ENCODE results near the gene DNAL4. TPM values are rescaled to one million over a fixed set of nuclear protein-coding genes. Genes with fewer than 3 reads are reported as not detected.

DNAL4 gene
- total RNA-seq, 1 donor from 2014 or later: 14.6 TPM

DNA sequence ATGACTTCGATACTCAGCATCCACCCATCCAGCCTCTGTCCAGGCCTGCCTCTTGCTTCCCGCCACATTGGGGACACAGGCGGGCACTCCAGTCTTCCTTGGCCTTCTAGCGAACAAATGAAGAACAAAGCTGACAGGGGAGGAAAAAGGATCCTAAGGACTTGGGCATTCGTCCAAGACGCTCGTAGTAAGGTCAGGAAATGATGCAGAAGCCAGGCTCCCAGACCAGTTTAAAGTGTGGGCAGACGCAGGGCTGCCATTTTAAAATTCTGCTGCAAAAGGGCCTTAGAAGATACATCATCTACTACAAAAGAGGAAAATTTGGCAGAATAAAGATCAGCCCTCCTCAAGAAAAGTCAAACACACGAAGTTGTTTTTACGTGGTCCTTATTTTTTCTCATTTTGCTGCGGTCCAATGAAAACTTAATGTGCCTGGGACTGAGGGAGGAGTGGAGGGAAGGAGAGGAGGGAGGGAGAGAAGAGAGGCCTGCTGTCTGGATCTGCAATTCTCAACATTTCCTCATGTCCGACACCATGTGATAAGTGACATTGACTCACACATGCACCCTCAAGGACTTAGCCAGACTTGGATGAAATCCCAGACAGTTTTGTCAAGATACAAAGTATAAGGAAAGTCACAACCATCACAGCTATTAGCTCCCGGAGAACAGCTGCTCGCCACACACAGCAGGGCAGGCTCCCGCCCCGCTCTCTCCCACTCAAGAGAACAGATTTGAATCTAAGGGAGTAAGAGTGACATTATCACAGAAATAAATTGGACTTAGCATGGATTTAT, 5.7 kb downstream of the DNAL4 start:
- peak; percentile 33 for DNase-seq (ENCODE audit: extremely low read depth, low read depth, low spot score)

DNA sequence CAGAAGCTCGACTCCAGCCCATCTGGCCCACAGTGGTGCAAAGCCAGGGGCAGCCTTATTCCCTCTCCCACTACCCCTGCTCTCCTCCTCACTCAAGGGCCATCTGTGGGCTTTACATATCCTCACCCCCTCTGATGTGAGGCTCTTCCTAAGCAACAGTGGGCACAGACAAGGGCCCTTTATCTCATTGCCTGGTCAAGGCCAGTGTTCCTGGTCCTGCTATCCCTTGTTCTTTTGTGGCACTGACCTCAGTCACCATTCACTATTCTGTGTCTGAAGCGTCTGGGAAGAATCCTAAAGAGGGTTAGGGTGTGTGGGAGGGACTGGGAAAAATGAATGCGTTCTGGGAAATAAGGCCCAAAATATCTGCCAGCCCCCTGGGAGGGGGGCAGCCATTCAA, 7.3 kb downstream of the DNAL4 start:
- DNase-seq (ENCODE audit: extremely low read depth, low read depth, low spot score): no peak

DNA sequence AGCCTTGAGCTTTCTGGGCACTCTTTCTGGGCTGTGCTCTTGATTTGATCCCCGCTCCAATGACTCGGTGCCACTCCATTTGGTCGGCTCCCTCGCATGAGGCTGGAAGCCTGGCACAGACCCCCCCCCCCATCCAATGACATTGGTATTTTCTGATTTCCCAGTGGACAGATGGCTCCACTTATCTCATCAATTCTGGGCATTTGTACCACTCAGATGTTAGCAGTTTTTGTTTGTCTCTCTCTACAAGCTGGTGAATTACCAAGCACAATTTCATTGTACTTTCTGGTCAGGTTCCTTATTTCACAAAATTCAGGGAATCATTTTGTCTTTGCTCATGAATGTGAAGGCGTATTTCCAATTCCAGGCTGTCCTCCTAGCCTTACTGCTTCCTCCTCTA, 9.1 kb downstream of the DNAL4 start:
- no peak for DNase-seq (ENCODE audit: extremely low read depth, low read depth, low spot score)

DNA sequence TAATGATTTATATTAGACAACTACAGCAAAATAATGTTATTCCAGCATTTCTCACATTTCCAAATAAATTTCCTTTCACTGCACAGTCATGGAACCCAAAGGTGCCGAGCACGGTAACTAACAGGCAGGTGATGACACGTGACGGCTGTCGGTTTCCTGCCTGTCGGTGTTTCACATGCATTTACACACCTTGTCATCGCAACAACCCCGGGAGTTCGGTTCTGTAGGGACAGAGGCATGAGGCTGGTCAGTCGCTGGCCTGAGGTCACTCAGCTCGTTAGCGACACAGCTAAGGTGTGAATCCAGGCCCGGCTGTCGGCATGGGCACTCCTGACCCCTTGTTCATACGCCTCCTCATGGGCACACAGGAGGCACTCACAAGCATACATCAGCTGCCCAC, 9.9 kb downstream of the DNAL4 start:
- no peak for DNase-seq (ENCODE audit: extremely low read depth, low read depth, low spot score)

DNA sequence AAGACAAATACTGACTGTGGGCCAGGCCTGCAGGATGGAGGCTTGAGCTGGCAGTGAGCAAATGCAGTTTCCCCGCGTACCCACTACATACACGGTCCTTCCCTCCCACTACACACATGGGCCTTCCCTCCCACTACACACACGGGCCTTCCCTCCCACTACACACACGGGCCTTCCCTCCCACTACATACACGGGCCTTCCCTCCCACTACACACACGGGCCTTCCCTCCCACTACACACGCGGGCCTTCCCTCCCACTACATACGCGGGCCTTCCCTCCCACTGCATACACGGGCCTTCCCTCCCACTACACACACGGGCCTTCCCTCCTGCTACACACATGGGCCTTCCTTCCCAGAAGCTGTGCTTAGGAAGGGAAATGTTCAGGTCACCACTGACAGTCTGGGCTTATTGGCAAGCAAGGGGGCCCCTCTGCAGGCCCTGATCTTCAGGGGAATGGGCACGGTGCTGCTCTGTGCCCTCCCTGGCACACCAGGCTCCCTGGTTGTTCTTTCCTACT, 10.8 kb downstream of the DNAL4 start:
- no peak for DNase-seq (ENCODE audit: extremely low read depth, low read depth, low spot score)

DNA sequence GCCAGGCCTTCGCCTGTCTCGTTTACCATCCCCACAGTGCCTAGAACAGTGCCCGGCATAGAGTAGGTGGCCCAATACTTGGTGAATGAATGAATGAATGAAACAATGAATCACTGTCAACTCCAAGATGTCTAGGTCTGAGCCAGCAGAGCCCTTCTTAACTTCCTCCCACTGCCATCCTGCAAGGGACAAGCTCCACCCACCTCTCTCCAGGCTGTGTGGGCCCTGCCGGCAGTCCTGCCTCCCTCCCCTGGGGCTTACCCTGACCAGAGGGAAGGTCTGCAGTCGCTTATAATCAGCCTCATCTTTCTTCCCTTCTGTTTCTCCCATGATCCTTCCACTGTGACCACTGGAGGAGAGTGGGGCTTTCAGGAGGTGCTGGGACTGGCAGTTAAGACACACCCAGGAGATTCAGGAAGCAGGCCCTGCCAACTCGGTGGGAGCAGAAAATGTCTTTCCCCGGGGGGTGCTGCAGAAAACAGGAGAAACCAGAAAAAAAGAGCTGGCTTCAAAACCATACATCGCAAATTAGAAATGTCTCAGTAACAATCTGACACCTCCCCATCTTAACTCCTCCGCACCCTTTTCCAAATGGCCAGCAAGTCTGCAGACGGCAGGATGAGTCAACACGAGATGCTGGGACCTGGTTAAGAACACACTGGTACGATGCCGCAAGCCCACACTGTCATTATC, 11.4 kb downstream of the DNAL4 start:
- DNase-seq (ENCODE audit: extremely low read depth, low read depth, low spot score): no peak

DNA sequence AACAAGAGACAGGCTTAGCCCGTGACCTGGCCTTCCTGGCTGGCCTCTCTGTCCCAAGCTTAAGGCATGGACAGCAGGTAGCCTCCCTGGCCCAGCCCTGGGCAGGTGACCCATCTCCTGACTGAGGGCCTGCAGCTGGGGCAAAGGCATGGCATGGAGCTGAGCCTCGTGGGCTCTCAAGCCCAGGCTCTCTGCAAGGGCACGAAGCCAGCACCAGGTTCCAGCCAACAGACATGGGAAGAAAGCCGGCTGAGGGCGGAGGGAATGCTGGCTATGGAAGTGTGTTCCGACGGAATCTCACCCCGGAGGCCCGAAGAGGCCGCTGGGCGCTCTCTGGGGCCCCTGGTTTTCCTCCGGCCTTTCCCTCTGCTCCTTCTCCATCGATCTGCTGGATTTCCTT, 12.9 kb downstream of the DNAL4 start:
- no peak for DNase-seq (ENCODE audit: extremely low read depth, low read depth, low spot score)

DNA sequence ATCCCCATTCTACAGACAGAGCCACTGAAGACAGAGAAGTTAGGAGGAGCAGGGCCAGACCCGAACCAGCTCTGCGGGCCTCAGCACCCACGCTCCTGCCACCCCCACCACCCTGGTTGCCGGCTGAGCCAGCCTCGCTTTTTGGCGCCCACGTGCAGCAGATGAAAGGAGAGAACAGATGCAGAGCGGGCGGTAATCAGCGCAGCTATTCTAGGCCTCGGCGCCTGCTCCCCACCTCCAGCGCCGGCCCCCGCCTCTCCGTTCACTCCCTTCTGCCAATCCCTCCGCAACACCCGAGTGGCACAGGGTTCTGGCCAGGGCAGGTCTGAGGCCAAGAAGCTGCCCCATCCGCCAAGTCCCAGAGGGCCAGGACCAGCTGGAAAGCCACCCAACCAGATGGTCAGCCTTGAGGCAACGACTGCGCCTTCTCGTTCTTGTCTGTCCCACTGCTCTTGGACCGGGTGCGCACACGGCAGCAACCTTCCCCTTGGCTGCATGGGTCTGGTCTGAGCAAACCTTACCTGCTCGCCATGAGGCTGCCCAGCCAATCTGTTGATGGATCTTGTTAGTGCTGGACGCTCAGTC, 16.8 kb downstream of the DNAL4 start:
- DNase-seq (ENCODE audit: extremely low read depth, low read depth, low spot score): no peak

DNA sequence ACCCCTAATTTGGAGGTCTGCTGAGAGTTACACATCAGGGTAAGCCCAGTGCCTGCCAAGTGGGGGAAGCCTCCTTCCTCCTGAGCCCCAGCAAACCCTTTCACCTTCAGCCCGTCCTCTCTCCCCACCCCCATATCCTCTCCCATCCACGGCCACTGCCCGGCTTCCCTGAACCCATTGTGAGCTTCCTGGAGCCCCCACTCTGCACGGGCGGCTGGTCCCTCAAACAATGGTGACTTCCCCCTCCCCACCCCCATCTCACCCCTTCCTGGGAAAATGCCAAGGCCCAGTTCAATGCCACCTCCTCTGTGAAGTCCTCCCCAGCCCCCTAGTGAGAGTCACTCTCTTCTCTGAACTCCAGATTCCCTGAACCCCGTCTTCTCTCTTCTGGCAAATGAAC, 17.9 kb downstream of the DNAL4 start:
- no peak for DNase-seq (ENCODE audit: extremely low read depth, low read depth, low spot score)

DNA sequence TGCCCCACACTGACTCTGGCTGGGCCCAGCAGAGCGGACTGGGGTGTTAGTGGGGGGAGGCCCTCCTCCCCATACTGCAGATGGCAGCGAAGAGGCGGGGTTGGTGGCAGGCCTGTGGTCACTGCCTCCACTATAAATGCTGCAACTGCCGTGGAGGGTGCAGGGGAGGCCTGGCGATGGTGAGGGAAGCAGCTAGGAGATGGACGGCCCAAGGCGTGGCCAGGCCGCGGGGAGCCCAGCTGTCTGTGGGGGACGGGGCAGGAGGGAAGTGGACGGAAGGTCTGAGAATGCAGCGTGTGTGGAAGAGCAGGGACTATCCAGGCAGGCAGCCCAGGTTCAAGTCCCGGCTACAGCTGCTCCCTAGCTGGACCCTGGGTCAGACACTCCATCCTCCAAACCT, 18.3 kb downstream of the DNAL4 start:
- DNase-seq (ENCODE audit: extremely low read depth, low read depth, low spot score): no peak

DNA sequence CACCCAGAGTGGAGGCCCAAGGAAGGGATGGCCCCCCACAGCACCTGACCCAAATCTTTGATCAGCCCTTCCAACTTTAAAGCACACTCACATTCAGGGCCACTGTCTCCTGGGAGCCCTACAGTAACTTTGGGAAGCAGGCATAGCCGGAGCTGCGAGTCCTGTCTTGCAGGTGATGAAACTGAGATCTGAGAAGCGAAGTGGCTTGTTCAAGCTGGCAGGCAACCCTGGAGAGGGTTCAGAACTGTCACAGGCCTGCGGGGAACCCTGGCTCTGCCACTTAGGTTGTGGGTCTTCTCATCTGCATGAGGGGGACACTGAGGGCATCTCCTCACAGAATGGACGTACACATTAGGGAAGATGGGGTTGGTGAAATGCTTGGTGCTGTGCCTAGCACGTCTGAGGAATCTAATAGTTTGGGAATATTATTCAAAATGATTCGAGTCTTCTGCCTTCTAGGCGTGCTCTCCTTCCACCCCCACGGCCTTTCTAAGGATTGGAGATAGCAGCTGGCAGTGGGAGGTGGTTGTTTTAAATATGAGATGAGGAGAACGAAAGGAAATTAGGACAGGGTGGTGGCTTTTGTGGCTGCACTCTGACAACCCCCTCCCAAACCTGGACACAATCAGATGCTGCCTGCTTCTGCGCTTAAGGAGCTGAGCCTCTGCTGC, 19.3 kb downstream of the DNAL4 start:
- DNase-seq (ENCODE audit: extremely low read depth, low read depth, low spot score): no peak

DNA sequence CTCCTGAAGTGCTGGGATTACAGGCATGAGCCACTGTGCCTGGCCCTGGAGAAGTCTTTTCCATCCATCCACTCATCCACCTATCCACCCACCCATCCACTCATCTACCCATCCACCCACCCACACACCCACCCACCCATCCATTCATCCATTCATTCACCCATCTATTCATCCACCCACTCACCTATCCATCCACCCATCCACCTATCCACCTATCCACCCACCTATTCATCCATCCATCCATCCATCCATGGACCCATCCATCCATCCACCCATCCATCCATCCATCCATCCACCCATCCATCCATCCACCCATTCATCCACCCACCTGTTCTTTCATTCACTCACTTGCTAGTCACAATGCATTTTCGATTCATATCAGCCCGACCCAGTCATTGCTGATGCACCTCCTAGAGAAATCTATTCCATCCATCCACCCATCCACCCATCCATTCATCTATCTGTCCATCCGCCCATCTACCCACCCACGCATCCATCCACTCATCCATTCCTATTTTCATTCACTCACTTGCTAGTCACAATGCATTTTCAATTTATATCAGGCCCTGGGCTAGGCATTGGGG, 20.5 kb downstream of the DNAL4 start:
- no peak for DNase-seq (ENCODE audit: extremely low read depth, low read depth, low spot score)

DNA sequence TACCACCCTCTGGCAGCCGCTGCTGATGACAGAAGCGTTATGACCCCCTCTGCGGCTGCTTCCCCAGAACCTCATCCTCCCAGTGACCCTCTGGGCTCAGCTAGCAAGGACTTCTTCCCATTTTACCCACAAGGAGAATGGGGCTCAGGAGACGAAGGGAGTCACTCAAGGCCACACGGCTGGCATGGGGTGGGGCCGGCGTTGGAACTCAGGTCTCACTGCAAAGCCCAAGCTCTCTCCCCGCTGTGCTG, 21.4 kb downstream of the DNAL4 start:
- DNase-seq (ENCODE audit: extremely low read depth, low read depth, low spot score): no peak

DNA sequence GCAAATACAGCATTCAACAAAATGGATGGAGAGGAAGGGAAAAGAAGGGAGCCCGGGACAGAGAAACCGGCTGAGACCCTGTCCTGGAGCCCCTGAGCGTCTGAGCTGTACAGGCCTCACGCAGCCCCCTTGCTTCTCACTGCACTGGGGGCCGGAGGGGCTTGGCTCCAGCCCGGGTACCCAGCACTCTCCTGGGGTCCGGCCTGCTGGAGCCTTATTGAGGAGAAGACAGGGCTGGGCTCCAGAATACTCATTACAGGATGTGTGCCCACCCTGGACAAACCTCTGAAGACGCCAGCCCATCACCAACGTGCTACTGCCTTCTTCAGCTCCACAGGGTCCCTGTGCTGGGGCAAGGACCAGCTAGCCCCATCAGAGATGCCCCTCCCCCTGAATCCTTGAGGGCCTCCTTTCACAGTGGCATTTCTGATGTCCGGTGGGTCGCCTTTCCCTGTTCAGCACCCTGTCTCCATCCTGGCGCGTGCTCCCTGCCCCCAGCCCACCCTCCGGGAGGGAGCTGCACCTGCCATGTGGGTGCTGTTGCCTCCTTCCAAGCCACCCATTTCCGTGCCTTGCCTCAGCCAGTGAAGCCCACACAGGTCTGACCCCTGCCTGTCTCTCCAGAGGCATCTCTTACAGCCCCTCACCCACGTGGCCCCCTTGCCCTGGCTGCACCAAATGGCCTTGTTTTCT, 23.5 kb downstream of the DNAL4 start:
- no peak for DNase-seq (ENCODE audit: extremely low read depth, low read depth, low spot score)

DNA sequence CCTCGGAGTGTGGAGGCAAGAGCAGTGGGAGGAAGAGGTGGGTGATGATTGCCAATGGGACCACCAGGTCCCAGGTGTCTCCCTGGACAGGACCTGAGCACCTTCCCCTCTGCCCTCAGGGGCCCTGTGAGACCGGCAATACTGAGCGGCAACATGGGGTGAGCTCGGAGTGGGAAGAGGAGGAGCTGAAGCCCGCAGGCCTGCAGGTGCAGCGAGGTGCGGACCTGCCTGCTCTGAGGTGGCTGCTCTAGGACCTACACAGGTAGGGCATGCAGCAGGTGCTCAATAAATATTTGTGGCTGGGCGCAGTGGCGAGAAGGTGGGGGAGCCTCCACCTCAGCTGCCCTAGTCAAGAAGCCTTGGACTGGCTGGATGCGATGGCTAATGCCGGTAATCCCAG, 25.9 kb downstream of the DNAL4 start:
- DNase-seq (ENCODE audit: extremely low read depth, low read depth, low spot score): no peak

DNA sequence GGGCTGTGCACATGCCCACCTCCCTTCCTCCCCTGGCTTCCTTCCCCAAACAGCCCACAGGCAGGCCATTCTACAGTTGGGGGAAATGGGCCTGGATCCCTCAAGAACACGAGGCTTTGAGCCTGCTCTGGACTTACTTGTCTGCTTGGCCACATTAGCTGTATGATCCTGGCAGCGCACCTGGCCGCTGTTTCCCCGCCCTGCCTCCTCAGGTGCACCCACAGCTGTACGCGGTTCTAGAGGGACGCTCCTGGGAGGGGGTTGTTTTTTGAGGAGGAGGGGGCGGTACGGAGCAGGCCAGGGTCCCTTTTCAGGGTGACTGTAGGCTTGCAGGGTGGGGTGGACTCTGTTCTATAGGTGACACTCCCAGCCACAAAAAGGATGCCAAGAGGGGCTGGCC, 26.6 kb downstream of the DNAL4 start:
- no peak for DNase-seq (ENCODE audit: extremely low read depth, low read depth, low spot score)

DNA sequence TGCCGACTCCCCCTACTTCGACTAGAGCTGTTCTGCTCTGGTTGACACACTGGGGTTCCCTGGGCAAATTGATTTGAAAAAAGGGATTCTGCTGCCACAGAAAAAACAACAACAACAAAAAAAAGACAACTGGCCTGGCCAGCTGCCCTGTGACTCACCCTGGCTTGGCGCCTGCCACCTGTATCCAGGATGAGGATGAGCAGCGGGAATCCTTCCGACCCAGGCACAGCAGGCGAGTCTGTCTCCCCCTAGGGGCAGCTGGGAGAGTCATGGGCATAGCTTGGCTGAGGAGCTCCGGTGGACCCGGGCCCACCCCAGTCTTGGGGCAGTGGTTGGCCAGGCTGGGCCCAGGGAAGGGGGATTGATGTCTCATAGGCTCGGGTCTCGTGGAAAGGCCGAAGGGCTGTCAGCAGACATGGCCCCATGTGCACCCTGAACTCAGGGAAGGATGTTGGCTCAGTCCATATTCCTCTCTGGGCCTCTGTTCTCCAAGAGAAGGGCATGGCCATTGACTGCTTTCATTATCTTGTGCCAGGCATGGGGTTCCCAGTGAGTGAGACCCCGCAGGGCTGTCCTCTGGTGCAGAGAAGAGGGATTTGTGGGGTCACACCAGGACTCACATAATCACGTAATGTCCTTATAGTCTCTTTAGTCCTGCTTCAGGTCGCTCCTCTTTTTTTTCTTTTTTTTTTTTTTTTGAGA, 27.7 kb downstream of the DNAL4 start:
- no peak for DNase-seq (ENCODE audit: extremely low read depth, low read depth, low spot score)

DNA sequence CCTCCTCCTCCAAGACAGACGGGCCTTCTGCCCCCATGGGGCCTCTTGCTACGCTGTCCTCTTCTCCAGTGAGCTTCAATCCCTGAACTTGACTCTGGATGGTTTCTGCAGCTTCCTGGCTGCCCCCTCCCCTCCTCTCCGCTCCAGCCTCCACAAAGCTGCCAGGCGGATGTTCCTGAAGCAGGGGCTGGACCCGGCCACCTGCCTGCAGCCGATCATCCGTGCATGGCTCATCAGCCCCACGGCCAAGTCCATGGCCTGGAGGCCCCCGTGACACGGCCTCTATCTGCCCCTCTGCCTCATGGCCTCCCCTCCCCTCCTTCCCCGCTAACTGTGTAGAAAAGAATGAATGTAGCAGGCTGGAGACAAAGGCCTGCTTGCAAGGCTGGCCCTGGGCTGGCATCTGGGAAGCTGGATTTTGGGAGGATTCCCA, 31.4 kb downstream of the DNAL4 start:
- DNase-seq (ENCODE audit: extremely low read depth, low read depth, low spot score): no peak

DNA sequence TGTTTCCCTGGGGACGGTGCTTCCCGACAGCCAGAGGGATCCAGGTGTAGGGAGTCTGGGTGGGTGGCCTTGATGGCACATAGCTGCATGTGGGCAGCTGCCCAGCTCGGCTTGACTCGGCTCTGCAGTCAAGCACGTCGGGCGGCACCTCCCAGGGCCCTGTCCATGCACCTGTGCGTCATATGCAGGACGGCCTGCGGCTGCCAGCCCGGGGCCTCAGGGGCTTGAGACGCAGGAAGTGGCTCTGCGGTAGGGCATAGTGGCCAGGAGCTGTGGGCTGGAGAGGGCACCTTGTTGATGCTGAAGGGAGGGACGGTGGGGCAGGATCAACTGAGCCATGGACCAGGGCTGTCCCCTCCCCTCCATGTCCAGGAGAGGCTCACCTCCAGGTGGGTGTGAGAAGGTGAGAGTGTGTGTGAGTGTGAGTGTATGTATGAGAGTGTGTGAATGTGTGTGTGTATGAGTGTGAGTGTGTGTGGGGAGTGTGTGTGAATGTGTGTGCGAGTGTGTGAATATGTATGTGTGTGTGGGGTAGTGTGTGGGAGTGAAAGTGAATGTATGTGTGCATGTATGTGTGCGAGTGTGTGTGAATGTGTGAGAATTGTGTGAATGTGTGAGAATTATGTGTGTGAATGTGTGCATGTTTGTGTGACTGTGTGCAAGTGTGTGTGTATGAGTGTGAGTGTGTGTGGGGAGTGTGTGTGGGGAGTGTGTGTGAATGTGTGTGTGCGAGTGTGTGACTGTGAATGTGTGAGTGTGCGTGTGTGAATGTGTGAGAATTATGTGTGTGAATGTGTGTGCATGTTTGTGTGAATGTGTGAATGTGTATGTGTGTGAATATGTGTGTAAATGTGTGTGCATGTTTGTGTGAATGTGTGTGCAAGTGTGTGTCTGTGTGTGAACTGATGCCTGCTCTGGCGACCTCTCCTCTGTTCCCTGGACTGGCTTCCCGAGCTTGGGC, 32.5 kb downstream of the DNAL4 start:
- DNase-seq (ENCODE audit: extremely low read depth, low read depth, low spot score): no peak
